ENCODE results near the gene STK35.

Gene STK35

DNA sequence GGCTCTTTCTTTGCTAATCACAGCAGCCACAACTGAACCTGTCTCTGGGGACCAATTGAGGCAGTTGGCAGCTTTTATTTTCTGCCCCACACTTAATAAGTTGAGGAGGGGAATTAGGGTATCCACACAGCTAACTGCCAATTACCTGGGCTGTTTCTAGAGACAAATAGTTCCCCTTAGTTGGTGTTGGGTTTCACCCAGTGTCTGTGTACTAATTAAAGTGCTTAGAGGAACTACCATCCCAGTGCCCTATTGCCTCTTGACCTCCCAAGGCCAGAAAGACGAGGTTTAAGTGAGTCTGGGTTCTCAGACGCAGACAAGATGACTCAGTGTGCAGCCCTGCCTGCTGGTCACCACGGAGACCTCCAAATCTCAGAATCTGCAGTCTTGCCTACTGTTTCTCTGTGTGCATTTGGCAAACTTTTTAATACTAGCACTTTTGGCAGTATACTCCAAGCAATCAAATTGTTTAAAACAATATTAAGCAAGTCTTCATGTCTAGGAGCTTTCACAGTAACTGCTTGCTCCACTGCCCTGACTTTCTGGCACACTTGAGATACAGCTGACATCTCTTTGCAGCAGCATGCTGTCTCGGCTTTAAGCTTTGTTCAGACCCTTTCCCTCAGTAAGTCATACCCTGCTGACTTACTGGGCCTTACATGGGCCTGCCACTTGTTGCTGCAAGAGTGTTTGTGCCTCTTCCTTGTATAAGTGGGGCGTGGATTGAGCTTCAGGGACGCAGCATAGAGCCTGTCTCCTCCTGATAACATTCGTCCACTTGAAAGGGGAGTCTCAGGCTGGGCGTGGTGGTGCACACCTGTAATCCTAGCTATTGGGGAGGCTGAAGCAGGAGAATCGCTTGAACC, 31.9 kb downstream of the STK35 start:
- DNase-seq (ENCODE audit: low spot score): no peak

DNA sequence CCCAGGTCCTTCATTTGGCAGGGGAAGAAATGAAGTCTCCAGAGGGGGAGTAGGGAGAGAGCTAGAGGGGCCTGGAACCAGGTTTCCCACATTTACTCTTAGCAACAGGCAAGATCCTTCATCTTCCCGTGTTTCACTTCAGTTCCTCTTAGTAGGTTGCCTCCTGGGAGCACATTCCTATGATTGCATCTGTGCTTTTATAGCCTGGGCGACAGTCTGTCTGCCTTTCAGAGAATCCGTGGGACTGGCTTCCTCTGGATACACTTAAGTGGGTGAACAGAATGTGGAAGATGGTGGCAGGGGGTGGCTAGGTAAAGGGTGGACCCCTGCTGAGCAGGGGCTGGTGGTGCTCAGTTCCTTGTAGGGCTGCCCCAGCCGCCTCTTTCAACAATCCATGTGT, 33.4 kb downstream of the STK35 start:
- no peak for DNase-seq (ENCODE audit: low spot score)

DNA sequence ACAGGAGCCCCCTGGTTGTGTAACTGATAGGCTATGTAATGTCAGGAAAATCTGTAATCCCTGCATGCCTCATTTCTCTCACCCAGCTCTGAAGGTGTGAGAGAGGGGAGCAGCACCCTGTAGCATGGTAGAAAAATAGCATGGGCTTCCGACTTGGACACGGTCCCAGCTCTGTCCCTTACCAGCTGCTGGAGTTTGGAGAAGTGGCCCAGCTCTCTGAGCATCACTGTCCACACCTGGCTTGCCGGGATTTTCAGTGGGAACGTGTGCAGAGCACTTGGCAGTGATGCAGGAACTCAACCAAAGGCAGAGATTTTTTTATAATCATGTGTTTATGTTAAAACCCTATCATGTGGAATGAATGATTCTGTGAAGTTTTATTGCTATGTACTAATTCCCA, 34.6 kb downstream of the STK35 start:
- no peak for DNase-seq (ENCODE audit: low spot score)

GRCh38 chr20:2137552-2138201, 36.0 kb downstream of the STK35 start:
- DNase-seq (ENCODE audit: low spot score): no peak

DNA sequence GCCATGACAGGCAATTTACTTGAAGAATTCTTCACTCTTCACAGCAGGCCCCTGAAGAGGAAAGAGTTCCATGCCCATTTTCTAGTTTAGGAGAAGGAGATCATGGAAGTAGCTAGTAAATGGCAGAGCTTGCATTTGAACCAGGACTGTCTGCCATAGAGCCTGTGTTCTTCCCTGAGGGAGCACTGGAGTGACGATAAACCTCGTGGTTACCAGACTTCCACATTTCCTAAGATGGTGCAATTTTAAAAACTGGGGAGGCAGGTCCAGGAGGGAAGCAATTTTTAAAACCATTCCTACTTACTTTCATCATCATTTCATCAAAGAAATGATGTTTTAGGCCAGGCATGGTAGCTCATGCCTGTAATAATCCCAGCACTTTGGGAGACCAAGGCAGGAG, 36.8 kb downstream of the STK35 start:
- no peak for DNase-seq (ENCODE audit: low spot score)

DNA sequence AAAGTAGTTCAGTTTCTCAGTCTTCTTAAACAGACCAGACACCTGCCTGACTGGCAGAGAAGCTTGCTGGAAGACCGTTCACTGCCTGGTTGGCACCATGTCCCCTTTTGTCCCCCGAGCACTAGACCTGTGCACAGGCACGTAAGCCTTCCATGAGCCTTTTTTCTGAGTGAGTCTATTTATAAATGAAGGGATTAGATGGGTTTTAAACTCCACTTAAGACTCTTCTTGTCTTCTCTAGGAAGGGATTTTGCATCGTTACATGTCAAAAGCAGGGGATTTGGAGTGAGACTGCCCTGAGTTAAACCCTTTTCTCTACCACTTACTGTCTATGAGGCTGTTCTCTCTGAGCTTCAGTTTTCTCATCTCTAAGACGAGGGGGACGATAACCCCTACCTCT, 37.6 kb downstream of the STK35 start:
- DNase-seq (ENCODE audit: low spot score): no peak

- DNase-seq (ENCODE audit: low spot score): no peak
These were observed 38.1 kb downstream of the STK35 start for GRCh38 chr20:2139736-2140135.

DNA sequence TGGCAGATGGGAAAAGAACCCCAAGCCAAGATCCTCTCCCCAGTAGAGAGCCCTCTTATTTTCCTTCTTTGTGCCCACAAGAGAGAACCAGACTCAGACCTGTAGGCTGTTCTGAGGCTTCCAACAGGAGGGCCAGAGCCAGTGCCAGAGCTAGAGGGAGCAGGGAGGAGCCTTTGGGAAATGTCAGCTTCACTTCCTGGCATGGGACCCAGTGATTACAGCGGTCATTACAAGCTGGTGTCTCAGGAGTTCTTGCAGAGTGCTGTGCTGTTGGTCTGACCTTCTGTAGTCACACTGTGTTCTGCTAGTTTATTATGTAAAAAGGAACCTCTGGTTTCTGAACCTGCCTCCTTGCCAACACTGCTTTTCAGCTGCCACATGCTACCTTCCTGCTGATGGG, 38.9 kb downstream of the STK35 start:
- DNase-seq (ENCODE audit: low spot score): no peak

GRCh38 chr20:2141600-2142575, 40.3 kb downstream of the STK35 start:
- no peak for DNase-seq (ENCODE audit: low spot score)

DNA sequence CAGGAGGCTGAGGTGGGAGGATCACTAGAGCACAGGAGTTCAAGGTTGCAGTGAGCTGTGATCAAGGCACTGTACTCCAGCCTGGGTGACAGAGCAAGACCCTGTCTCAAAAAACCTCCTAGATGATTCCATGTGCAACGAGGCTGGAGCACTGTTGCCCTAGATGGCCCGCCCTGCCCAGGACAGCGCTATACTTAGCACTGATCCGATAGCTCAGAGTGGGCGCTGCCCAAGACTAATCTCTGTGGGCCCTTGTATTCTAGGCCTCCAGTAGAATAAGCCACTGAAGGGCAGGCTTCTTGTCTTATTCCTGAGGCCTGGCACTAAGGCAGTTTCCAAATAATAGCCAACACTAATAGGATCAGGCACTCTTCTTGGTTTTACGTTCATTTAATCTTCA, 41.0 kb downstream of the STK35 start:
- DNase-seq (ENCODE audit: low spot score): no peak

DNA sequence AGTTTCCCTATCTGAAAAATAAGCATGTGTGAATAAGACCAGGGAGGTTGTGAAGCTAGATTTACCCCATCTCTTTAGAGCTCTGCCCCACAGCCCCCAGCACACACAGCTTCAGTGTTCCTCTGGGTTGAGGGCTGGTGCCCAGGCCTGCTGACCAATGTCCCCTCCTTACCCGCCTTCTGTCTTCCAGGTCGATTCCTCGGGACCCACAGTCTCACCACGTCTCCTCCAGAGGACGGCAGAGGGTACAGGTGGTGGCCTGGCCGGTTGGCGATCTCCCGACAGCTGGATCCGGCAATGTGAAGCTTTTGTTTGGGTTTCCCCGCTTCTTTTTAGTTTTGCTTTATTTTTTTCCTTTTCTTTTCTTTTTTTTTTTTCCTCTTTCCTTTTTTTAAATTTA, 42.0 kb downstream of the STK35 start:
- no peak for DNase-seq (ENCODE audit: low spot score)

DNA sequence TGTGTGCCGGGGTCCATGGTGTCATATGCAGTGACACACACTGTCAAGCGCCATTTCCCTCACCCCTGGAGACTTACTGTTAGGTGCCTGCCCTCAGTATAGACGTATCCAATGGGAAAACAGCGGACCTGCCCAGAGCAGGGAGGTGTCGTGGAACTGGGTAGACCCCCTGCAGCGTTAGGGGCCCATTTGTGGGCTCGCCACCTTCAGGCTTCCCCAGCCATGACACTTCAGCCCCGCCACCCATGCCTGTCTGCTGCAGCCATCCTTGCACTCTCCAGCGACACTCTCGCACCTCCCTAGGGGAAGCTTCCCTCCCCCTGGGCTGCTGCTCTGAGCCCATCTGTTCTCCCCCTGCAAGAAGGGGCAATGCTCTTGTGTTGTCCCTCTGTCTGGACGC, 43.2 kb downstream of the STK35 start:
- no peak for DNase-seq (ENCODE audit: low spot score)

GRCh38 chr20:2145376-2145775, 43.7 kb downstream of the STK35 start:
- DNase-seq (ENCODE audit: low spot score): no peak

- no peak for DNase-seq (ENCODE audit: low spot score)
These were observed 44.6 kb downstream of the STK35 start for GRCh38 chr20:2146080-2146867.

- no peak for DNase-seq (ENCODE audit: low spot score)
These were observed 47.9 kb downstream of the STK35 start for GRCh38 chr20:2149507-2149906.

- no peak for DNase-seq (ENCODE audit: low spot score)
These were observed 49.0 kb downstream of the STK35 start for GRCh38 chr20:2150660-2151059.

DNA sequence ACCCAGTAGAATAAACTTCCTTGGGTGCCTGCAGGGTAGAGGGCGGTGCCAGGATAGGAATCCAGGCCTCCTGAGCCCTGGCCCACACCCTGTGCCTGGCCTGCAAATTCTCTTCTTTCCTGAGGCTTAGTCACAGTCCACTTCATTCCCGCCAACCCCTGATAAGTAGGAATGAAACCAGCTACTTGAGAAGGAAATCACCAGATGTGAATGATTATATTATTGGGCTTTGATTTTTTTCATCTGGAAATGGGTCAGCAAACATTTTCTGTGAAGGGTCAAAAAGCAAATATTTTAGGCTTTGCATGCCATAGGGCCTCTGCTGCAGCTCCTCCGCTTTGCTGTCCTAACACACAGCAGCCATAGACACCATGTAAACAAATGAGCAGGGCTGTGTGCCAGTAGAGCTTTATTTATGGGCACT, 50.2 kb downstream of the STK35 start:
- no peak for DNase-seq (ENCODE audit: low spot score)

GRCh38 chr20:2152317-2152716, 50.7 kb downstream of the STK35 start:
- no peak for DNase-seq (ENCODE audit: low spot score)

DNA sequence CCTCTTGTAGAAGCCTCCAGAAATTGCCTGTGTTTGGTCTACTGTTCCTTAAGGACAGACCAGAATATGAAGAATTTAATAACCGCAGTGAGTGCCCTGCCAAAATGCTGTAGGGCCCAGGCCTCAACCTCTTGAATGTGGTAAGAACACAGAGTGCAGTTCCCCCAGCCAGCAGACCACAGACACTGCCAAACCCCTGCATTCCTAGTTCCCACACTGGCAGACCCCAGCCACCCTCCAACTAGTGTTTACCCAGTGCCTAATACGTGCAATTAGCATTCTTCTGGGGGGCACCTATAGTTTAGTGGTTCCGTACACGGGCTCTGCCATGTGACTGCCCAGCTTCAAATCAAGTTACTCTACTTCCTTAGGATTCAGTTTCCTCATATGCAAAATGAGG, 51.7 kb downstream of the STK35 start:
- no peak for DNase-seq (ENCODE audit: low spot score)

DNA sequence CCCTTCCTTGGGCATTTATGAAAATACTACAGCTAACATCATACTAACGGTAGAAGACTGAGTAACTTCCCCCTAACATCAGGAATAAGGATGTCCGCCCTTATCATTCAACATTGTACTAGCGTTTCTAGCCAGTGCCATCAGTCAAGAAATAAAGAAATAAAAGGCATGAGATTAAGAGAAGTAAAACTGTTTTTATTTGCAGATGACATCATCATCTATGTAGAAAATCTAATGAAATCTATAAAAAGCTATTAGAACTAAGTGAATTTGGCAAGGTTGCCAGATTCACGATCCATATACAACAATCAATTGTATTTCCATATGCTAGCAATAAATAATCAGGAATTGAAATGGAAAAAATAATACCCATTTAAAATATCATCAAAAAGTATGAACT, 54.6 kb downstream of the STK35 start:
- DNase-seq (ENCODE audit: low spot score): no peak

All from Ammon's horn (tissue), 1 donor.